GM21526 (cell line): ENCODE measurements around the gene MMEL1.
A peak's percentile ranks its signal among the peaks of the same experiment; 100 is the strongest.

Experiments
- ATAC-seq: cut with Tn5 transposase; IDR thresholded peaks from one replicate; pipeline ENCODE4 v1.9.1; 2021; ENCODE audit warnings: moderate library complexity; ENCODE audit not compliant: unreplicated experiment, low FRiP score

MMEL1 gene

DNA sequence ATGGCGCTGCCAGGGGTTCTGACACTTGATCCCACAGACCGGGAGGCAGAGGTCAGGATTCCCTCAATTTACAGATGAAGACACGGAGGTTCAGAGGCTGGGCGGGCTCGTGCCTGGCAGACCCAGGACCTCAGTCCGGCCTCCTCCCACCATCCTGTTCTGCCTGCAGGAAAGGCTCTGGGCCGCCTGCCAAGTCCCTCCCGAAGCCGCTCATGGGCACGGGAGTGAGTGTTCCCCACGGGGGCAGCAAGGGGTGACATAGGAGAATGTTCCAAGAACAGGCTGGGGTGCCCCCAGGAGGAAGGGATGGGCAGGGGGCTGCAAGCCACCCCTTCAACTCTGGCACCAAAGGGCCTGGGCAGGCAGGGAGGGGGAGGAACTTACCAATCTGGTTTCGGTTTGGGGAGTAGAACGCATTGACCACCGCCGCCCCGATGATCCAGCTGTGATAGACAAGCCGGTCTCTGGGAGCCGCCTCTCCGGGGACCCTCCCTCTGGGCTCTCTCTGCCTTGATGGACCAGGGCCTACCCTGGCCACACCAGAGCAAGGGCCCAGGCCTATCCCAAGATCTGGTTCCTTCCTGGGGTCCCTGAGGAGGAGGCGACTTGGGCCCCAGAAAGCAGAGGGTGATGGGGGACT, 38.7 kb downstream of the MMEL1 start:
- no peak for ATAC-seq

DNA sequence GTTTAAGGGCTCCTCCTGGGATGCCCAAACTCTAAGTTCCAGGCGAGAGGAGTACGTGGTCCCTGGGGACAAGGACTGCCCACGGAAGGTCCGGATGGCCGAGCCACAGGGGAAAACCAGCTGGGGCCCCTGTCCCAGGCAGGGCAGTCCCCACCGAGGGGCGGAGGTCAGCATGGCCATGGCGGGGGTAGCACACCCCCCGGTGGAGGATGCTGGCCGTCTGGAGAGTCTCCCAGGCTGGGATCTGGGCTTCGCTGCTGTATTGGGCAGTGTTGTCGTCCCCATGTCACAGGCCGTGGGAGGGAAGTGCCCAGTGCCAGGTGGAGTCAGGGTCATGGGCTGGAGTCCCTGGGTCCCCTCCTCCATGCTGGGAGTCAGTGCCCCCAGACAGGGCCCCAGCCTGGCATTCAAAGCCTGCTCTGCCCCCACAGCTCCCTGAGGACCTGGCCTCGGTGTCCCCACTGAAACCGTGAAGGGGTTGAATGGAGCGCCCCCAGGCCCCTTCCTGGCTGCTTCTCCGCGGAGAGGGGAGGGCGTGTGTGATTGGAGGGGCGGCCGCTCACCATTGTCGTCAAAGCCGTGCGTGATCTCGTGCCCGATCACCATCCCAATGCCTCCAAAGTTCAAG, 39.5 kb downstream of the MMEL1 start:
- ATAC-seq, result no peak

DNA sequence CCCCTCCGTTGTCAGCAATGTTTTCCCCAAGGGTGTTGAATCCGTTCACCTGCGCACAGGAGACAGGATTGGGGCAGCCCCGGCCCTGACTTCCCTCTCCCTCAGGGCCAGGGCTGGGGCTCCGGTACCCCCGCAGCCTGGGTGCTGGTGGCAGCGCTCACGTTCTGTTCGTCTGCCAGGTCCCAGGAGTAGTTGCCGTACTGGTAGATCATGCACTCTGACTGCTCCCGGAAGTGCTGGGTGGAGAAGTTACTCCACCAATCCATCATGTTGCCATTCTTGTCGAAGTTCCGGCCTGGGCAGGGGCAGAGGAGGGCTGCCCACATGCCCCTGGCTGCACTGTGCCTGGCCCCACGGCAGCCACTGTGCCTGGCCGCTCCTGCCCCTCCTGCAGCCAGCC, 40.1 kb downstream of the MMEL1 start:
- ATAC-seq, result no peak

DNA sequence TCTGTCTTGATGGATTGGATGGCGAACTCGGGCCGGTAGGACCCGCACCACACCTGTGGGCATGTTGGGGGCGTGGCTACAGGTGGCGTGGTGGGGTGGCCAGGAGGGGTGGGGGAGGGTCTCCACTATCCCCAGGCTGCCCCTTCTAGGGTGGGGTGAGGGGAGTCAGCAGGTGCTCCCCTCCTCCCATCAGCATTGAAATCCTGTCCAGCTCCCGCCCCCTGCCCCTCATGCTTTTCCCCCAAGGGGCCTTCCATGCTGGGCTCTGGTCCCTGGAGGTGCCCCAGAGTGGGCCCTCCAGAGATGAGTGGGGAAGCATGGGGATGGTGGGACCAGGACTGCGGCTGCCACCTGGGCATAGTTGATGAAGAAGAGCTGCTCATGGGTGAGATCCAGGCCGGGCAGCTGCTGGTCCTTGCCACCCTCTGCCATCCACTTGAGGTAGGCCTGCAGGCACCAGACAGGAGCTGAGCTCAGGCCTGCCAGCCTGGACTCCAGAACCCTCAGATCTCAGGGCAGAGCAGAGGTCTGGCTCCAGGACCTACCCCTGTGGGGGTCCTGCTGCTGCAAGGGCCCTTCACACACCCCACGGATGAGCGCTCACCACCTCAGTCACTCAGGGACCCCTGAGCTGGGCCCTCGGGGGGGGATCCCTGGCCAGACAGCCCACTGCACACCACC, 41.1 kb downstream of the MMEL1 start:
- ATAC-seq, result no peak

DNA sequence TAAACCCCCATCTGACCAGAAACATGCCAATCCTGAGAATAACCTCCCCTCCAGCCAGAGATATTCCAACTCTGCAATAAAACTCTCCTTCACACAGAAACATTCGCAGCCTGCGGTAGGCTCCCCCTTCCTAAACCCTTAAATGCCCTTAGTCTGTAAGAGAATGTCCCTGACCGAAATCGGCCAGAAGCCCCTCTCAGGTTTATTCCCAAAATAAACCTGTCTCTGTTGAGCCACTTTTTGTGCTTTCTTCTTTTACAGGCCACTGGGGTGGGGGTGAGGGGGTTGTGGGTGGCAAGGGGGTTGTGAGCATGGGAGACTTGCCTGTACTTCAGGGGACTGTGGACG, 41.6 kb downstream of the MMEL1 start:
- ATAC-seq, result no peak

DNA sequence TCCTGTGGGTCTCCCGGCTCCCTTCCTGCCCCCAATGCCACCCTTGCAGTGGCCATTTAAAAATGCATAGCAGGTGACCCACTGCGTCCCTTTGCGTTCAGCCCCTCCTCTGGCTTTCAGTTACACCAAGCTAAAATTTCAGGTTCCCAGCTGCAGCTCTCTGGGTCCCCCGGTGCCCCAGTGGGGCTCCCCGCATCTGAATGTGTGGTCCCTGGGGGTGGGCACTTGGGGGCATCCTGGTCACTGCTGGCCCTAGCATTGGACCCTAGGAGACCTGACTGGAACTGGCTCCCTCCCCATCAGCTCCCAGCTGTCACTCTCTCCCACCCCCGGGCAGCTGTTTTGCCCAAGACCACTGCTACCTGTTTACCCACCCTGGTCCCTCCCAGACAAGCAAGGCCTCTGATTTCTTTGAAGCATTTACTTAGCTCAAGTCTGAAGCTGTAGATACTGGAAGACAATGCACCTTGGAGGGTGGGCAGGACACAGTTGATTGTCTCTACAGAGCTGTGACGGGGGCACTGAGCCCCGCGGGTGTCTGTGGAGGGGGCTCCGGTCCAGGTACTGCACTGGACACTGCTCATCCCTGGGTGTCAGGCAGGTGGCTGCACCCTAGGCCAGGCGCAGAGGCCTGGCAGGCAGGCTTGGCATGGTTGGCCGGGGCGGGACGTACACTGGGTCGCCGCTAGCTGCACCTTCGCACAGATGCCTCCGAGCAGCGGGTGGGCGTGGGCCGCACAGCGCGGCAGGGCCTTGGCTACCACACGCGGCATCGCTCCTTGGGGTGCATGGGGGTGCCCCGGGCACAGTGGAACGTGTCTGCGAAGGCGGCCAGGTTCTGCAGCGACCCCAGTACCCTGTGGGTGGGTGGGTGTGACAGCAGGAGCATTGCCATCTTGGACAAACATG, 42.3 kb downstream of the MMEL1 start:
- no peak for ATAC-seq

DNA sequence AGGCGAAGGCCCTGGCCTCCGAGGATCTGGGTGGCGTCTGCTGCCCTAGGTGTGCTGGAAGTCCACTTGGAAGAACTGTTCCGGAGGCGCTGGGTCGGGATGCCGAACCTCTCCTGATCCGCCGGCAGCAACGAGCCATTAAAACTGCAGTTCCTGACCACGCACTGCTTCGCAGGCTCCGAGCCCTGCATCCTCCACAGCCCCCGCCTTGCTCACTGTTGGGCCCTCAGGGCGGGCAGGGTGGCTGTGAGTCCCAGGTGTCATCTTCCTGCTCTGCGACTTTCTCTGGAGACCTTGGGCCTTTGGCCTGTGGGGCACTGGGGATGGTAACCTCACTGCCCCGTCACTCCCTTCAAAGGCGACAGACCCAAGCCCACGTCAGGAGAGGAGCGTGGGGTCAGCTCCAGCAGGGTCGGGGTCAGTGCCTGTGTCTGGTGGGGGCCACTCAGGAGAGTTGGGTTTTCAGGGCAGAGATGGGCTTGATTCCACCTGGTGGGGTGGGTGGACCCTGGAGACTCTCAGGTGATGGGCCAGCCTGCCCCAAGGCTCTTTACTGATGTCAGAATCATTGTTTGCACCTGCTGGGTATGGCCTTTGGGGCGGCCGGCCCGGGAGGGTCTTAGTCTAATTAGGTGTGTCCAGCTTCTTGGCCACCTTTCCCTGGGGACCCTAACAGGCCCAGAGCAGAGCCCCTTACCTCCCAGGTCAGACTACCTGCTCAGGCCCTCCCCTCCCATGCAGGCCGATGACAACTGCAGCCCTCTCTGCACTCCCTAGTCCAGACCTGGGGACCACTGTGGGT, 43.2 kb downstream of the MMEL1 start:
- ATAC-seq, result no peak

DNA sequence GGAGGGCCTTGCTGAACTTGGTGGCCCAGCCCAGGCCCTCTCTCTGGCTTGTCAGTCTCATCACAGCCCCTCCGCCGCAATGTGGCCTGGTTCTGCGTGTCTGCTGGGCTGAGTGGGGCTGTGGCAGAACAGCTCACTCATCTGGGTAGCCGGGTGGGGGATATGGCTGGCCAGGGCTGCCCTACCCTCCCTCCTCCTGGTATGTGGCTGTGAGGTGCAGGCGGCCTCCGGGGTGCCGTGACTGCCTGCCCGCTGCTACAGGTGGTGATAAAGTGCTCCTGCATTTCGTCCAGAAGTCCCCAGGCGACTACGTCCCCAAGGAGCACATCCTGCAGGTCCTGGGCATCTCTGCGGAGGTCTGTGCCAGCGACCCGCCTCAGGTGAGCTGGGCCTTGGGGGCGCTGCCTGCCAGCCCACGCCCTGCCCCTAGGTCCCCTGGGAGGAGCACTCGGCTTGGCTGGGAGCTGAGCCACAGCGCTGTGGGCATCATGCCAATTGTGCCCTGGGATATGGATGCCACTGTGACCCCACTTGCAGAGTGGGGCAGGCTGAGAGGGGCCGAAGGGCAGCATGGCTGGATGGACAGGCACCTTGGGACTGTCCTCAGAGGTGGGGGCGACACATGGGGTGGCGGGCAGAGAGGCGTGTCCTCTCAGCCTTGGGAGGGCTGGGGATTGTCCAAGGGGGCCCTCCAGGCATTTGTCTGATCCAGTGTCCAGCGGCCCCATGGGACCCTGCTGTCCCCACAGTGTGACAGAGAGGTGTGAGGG, 44.0 kb downstream of the MMEL1 start:
- no peak for ATAC-seq

DNA sequence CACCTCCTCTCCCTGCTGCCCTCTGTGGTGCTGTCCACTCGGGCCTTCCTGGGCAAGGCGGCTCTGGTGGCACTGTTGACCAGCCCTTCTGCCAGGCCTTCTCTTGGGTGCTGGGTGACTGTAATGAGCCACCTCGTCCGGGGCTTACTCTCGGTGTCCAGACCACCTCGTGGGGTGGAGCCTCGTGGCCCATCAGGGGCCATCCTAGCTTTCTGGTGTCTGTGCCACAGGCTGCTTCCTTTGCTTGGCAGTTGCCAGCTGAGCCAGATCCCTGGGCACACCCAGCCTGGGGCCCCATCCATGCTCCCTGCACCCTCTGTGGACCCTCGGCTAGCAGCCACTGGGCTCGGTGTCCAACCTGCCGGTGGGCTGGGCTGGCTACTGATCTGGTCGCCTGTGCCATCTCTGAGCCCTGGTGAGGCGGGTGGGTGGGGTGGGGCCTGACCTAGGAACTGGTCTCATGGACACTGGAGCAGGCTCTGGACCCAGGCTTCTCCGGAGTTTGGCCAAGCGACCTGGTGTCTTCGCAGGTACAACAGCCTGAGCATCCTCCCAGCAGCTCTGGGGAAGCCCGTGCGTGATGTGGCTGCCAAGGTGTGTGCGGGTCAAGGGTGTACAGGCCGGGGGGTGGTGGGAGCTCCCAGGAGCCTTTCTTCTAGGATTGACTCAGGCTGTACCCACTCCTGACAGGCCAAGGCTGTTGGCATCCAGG, 44.8 kb downstream of the MMEL1 start:
- no peak for ATAC-seq

DNA sequence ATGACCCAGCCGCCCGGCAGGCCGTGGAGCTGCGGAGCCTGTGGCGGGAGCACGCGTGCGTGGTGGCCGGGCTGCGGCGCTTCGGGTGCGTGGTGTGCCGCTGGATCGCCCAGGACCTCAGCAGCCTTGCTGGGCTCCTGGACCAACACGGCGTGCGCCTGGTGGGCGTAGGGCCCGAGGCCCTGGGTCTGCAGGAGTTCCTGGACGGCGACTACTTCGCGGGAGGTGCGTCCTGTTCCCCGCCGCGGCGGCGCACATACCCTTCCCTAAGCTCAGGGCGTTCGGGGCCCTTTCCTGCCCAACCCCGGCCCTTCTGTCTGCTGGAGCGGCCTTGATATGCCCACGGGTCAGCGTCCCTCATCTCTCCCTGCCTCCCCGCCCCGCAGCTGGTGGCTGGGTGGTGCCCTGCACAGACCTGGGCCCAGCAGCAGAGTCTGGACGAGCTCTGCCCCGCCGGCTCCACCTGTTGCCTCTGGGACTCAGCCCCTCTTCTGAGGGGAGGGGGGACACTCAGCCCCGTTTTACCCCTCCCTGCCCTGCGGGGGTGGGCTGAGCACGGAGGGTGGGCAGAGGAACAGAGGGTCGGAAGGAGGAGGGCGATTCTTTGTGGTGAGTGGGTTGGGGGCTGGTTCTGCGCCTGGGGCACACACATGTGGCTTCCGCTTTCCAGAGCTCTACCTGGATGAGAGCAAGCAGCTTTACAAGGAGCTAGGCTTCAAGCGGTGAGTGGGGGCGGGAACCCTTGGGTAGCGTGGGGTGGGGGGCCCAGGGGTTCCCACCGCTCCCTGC, 45.6 kb downstream of the MMEL1 start:
- ATAC-seq, result no peak

DNA sequence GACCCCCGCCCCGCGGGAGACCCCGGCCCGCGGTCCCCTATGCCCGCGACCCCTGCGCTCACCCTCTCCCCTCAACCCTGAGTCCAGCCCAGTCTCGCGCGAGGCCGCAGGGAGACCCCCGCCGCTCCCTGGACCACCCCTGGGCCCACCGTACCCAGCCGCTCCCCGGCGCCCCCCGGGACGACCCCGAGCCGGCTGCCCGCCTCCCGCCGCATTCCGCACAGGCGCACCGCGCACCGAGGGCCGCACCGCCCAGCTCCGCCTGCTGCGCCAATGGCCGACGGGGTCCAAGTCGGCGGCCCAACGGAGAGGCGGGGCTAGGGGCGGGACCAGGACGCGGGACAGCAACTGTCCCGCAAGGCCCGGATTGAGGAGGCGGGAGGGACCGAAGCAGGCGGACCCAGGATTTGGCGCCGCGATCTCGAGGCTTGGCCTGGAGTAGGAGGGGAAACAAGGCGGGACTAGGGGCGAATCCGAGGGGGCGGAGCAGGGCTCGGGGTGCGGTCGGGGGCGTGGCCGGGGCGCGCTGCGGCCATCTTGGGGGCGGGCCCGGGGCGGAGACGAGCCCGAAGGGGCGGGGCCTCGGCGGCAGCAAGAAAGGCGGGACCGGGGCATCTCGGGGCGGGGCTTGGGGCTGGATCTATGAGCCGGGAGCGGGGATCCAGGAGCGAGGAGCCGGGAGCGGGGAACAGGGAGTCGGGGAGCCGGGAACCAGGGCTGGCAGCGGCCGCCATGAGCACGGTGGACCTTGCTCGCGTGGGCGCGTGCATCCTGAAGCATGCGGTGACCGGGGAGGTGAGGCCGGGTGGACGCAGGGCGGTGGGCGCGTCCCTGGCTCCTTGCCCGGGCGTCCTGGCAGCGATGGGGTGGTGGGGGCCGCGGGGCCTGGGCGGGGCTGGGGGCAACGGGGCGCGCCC, 46.4 kb downstream of the MMEL1 start, which contains the start of gene PRXL2B:
Gene PRXL2B (plus strand): TSS at position 624 of the 917 bp plus-strand sequence. CDS start 109 bp downstream, at position 733.
- ATAC-seq, result peak; percentile 71

DNA sequence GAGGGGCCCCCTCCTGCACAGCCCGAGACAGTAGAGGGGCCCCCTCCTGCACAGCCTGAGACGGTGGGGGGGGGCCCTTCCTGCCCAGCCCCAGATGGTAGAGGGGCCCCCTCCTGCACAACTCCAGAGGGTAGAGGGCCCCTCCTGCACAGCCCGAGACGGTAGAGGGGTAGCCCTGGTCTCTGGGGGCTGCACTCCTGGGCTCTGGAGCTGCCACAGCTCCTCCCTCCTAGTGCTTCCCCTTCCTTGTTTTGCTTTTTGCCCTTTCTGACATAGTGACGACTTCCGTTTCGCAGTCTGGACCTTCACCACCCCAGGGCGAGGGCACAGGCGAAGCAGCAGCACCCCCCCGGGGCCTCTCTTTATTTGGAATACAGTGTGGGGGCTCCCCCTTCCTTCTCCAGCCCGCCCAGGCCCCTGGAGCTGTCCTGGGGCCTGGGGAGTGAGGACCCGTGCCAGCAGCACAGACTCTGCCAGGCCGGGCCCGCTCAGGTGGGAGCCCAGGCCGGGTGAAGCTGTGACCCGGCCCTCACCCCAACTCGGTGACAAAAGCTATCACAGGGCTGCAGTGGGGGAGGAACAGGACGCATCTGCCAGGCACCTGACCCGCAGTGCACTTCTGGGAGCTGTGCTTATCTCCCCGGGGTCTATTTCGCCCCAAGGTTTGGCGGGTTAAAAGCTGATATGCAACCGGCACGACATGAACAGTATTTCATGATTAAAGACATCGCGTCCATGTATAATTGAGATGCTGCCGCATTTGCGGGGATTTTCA, 47.3 kb downstream of the MMEL1 start:
- ATAC-seq, result peak; percentile 27

DNA sequence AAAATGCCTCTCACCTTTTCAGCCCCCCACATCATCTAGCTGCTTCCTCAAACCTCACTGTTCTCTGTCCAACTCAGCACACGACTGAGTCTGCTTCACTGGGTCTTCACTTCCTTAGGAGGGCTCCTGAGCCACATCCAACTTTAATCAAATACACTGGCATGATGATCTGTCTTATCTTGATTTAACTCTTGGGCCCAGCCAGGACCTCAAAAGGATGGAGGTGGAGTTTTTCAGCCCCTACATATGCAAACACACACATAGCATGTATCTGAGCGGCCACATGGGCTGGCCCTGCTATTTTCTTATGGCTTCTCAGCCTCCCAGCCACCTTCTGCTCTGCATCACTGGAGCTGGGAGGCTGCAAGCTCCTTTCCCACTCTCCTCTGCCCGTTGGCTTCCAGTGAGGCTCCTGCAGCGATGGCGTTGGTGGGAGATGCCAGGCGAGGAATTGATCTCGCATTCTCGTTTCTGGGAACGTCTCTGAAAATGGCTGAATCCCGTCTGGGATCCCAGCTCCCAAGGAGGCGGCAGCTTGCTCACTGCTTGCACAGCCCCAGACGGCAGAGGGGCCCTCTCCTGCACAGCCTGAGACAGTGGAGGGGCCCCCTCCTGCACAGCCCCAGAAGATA, 48.0 kb downstream of the MMEL1 start:
- ATAC-seq, result no peak

DNA sequence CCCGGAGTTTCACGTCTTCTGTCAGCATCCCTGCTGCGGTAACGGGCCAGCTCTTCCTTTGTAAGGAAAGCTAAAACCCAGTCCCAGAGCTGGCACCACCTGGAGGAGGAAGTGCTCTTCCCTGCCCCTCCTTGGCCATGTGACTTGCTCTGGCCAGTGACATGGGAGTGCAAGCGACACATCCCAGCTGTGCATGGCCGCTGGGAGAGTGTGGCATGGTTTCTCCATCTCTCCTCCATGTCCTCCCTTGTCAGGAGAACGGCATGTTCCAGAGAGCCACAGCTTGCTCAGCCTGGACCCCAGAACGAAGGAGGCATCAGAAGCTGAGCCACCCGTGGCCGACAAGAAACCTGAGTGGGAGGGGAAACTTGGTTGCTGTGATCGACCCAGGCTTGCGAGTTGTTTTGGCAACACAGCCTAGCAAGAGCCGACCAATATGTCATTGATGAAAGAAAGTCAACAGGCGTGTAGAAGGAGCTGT, 48.9 kb downstream of the MMEL1 start:
- ATAC-seq, result no peak

DNA sequence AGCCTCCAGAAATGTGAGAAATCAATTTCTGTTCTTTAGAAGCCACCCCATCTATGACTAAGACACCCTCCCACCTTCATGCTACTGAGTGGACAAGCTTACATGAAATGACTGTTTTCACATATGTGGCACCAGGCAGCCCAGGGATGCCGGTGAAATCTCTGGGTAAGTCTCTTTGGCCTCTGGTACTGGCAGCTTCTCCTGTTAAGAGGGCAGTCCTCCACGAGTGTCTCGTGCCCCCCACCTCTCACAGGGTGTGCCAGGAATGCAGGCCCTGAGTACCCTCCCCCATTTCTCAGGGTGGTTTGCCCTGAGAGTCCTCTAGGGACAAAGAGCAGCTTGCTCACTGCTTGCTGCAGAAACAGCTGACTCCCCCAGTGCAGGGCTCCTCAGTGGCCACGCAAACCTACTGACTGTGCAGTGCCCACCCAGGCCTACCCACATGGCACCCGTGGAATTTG, 49.5 kb downstream of the MMEL1 start:
- ATAC-seq, result no peak

DNA sequence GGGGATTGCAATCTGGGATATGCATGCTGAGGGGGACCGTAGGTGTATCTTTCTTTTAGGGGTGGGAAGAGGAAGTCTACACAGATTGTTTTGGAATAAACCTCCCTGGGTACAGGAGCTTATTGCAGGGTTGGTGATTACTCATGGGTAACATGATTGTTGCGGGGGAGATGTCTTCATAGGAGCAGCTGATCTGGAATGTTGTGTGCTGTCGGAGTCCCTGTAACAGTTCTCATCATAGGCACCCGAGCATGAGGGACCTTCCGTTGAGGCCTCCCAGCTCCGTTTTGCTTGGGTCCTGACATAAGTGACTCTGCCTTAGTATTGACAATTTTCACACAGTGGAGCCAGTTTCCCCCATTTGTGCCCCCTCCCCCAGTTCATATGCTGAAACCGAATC, 50.4 kb downstream of the MMEL1 start:
- no peak for ATAC-seq
